WTC11 (cell line): ENCODE results near the gene AMER2. TPM values are rescaled to one million over a fixed set of nuclear protein-coding genes. Genes with fewer than 3 reads are reported as not detected.

Experiments used
- ATAC-seq: fragments of 200-7000 bp; cut with Tn5 transposase; 2 replicates; pipeline ENCODE4 v1.10.0; 2021; ENCODE audit warnings: mild to moderate bottlenecking, moderate library complexity
- CTCF ChIA-PET: fragments of 300-600 bp; sonication (Branson Sonifier 250); formaldehyde crosslinking; loops from one replicate; lab custom pipeline; 2021; ENCODE audit warnings: antibody characterized with exemption; lab: Charles Lee
- POLR2A ChIA-PET: fragments of 350-600 bp; sonication (Branson Sonifier 250); formaldehyde crosslinking; loops from one replicate; lab custom pipeline; 2021; ENCODE audit warnings: antibody characterized with exemption; lab: Charles Lee
- DNase-seq: peaks from one replicate; pipeline ENCODE4 v3.0.0; 2021; ENCODE audit warnings: low spot score
- H3K27ac Mint-ChIP-seq: 2 replicates; pipeline ENCODE4 v1.8.0; 2021; ENCODE audit warnings: mixed read lengths
- H3K27me3 Mint-ChIP-seq: 2 replicates; pipeline ENCODE4 v1.8.0; 2021; ENCODE audit warnings: low read depth, mild to moderate bottlenecking, moderate library complexity, mixed read lengths
- H3K36me3 Mint-ChIP-seq: 2 replicates; pipeline ENCODE4 v1.8.0; 2021; ENCODE audit warnings: mixed read lengths
- H3K4me1 Mint-ChIP-seq: 2 replicates; pipeline ENCODE4 v1.8.0; 2022; ENCODE audit warnings: mixed read lengths
- H3K4me3 Mint-ChIP-seq: 2 replicates; pipeline ENCODE4 v1.8.0; 2021; ENCODE audit warnings: mild to moderate bottlenecking, moderate library complexity, mixed read lengths
- H3K9me3 Mint-ChIP-seq: 2 replicates; pipeline ENCODE4 v1.8.0; 2021; ENCODE audit warnings: mixed read lengths
- ESRRA ChIP-seq: sonication (generic); formaldehyde crosslinking; IDR thresholded peaks from 2 replicates; pipeline ENCODE4 v1.8.1; 2022; ENCODE audit warnings: mild to moderate bottlenecking, missing genetic modification reagents, borderline replicate concordance
- NFYB ChIP-seq: sonication (generic); formaldehyde crosslinking; conservative IDR thresholded peaks from 2 replicates; pipeline ENCODE4 v1.8.0; 2022; ENCODE audit warnings: low read depth, missing genetic modification reagents
- RELA ChIP-seq: sonication (generic); formaldehyde crosslinking; IDR thresholded peaks from 2 replicates; pipeline ENCODE4 v1.8.1; 2022; ENCODE audit warnings: missing genetic modification reagents, mild to moderate bottlenecking, borderline replicate concordance
- RORB ChIP-seq: fragments of 250-450 bp; sonication (Bioruptor Pico); IDR thresholded peaks from 2 replicates; pipeline ENCODE4 v1.9.0; 2021; ENCODE audit warnings: mild to moderate bottlenecking
- SP1 ChIP-seq: sonication (generic); formaldehyde crosslinking; conservative IDR thresholded peaks from 2 replicates; pipeline ENCODE4 v1.8.1; 2022; ENCODE audit warnings: missing genetic modification reagents
- ZNF121 ChIP-seq: sonication (generic); formaldehyde crosslinking; IDR thresholded peaks from 2 replicates; pipeline ENCODE4 v1.8.0; 2023; ENCODE audit warnings: missing genetic modification reagents
- ZNF138 ChIP-seq: sonication (generic); formaldehyde crosslinking; conservative IDR thresholded peaks from 2 replicates; pipeline ENCODE4 v1.8.1; 2022; ENCODE audit warnings: mild to moderate bottlenecking, moderate library complexity, missing genetic modification reagents
- ZNF423 ChIP-seq: fragments of 250-450 bp; sonication (Bioruptor Pico); IDR thresholded peaks from 2 replicates; pipeline ENCODE4 v2.1.2; 2022; ENCODE audit warnings: mild to moderate bottlenecking, moderate library complexity
- total RNA-seq: library from RNA; stranded (reverse); gene quantifications from 3 replicates; pipeline ENCODE4 v1.2.3, GENCODE V29; 2021
- TF ChIP-seq, protein P1 (sequence below): fragments of 250-450 bp; sonication (Bioruptor Pico); IDR thresholded peaks from 2 replicates; pipeline ENCODE4 v1.8.0; 2021; ENCODE audit warnings: mild to moderate bottlenecking
- TF ChIP-seq, protein P2 (sequence below): sonication (generic); formaldehyde crosslinking; IDR thresholded peaks from 2 replicates; pipeline ENCODE4 v1.8.0; 2023; ENCODE audit warnings: missing genetic modification reagents
- TF ChIP-seq, protein P3 (sequence below): fragments of 250-450 bp; sonication (Bioruptor Pico); IDR thresholded peaks from 2 replicates; pipeline ENCODE4 v1.9.0; 2021; ENCODE audit warnings: mild to moderate bottlenecking
- TF ChIP-seq, protein P4 (sequence below): sonication (generic); formaldehyde crosslinking; IDR thresholded peaks from 2 replicates; pipeline ENCODE4 v1.8.1; 2022; ENCODE audit warnings: mild to moderate bottlenecking, moderate library complexity, missing genetic modification reagents
- TF ChIP-seq, protein P5 (sequence below): sonication (generic); formaldehyde crosslinking; IDR thresholded peaks from 2 replicates; pipeline ENCODE4 v1.8.1; 2023; ENCODE audit warnings: mild to moderate bottlenecking, missing genetic modification reagents, moderate library complexity
- TF ChIP-seq, protein P6 (sequence below): sonication (generic); formaldehyde crosslinking; IDR thresholded peaks from 2 replicates; pipeline ENCODE4 v1.8.1; 2023; ENCODE audit warnings: mild to moderate bottlenecking, missing genetic modification reagents, borderline replicate concordance

AMER2 gene
- total RNA-seq, 1 experiment from 2014 or later, result 0.48 TPM

DNA sequence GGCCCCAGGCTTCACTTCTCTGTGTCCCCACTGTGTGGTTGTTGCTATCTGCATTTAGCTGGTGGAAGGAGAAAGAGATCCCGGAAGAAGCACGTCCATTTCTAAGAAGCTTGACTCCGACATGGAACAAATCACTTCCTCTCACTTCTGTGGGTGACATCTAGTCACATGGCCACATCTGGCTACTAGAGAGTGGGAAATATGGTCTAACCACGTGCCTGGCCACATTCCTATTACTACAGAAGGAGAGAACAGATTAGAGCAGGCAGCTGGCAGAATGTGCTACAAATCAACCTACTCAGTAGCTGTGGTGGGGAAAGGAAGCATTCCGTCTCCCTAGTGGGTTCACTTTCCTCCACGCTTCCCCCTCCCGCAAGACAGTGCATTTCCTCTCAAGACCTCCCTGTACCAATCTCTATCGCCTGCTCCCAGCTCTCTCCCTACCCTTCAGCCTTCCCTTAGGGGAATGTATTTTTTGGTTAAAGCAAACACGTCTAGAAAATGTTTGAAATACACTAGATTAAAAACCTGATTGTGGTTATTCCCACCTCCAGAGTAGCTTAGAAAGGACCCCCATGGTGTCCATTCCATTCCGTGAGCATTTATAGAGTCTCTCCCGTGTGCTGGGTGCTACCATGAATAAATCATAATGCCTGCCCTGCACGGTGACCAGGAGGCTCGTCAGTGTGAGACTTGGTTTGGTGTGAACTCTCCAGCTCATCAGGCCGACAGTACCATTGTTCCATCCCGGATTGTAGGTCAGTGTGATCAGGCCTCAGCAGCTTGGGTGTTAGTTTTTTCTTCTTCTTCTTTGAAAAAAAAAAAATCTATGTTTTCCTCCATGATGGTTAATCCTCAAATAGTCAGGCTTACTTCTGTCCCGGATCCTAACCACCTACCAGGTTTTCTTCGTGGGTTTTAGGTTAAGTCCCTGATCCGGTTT is 8.0 kb upstream of the AMER2 start:
- peaks cover 18% of the 10 kb centered on the region for H3K4me1 Mint-ChIP-seq
- no peaks in the 10 kb centered on the region; the same call in 1 of the 2 replicates for H3K36me3 Mint-ChIP-seq
- H3K27me3 Mint-ChIP-seq, result peaks cover 18% of the 10 kb centered on the region
- DNase-seq, result no peak
- peaks cover 13% of the 10 kb centered on the region for H3K9me3 Mint-ChIP-seq
- no peak overlapping the region for H3K4me3 Mint-ChIP-seq
- ChIA-PET CTCF (interaction anchor here (0.9 kb wide), 1 partner anchor 94 kb away, joined by 3 read pairs; no protein-coding TSS in a partner anchor), POLR2A (interaction anchor here (0.8 to 0.9 kb wide), 2 partner anchors 10 to 174 kb away, joined by 3 to 4 read pairs; no protein-coding TSS in a partner anchor)
- TF ChIP-seq ESRRA (CRISPR knock-in tag) (no peak), SP1 (no peak), ZNF138 (CRISPR knock-in tag) (no peak)
- TF ChIP-seq, protein P1, sequence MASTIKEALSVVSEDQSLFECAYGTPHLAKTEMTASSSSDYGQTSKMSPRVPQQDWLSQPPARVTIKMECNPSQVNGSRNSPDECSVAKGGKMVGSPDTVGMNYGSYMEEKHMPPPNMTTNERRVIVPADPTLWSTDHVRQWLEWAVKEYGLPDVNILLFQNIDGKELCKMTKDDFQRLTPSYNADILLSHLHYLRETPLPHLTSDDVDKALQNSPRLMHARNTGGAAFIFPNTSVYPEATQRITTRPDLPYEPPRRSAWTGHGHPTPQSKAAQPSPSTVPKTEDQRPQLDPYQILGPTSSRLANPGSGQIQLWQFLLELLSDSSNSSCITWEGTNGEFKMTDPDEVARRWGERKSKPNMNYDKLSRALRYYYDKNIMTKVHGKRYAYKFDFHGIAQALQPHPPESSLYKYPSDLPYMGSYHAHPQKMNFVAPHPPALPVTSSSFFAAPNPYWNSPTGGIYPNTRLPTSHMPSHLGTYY (CRISPR knock-in tag), result no peak
- TF ChIP-seq, protein P2, sequence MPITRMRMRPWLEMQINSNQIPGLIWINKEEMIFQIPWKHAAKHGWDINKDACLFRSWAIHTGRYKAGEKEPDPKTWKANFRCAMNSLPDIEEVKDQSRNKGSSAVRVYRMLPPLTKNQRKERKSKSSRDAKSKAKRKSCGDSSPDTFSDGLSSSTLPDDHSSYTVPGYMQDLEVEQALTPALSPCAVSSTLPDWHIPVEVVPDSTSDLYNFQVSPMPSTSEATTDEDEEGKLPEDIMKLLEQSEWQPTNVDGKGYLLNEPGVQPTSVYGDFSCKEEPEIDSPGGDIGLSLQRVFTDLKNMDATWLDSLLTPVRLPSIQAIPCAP, result no peak
- ATAC-seq, result no peak
- no peak overlapping the region for H3K27ac Mint-ChIP-seq

DNA sequence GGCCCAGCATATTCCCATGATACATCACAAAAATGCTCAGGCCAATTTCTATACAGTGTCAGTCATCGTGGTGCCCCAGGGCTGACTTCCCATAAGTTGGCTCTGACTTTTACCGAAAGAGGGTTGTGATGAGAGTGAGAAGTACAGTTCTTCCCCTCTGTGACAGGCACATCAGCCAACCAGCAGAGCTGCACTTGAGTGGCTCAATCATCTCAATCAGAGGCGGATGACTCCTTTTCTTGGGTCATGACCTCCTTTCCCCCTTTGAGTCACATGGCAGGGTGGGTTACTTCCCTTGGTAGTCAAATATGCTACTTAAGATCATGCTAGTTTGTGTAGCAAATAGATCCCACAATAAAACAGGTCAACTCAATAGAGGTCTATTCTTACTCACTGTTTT is 6.9 kb upstream of the AMER2 start:
- POLR2A ChIA-PET, result no interaction called here
- peaks cover 22% of the 10 kb centered on the region for H3K4me1 Mint-ChIP-seq
- TF ChIP-seq RELA (CRISPR knock-in tag) (no peak), RORB (no peak), NFYB (no peak), ZNF423 (CRISPR knock-in tag) (no peak), ZNF121 (no peak)
- TF ChIP-seq, protein P3, sequence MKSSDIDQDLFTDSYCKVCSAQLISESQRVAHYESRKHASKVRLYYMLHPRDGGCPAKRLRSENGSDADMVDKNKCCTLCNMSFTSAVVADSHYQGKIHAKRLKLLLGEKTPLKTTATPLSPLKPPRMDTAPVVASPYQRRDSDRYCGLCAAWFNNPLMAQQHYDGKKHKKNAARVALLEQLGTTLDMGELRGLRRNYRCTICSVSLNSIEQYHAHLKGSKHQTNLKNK (CRISPR knock-in tag), result no peak
- TF ChIP-seq, protein P4, sequence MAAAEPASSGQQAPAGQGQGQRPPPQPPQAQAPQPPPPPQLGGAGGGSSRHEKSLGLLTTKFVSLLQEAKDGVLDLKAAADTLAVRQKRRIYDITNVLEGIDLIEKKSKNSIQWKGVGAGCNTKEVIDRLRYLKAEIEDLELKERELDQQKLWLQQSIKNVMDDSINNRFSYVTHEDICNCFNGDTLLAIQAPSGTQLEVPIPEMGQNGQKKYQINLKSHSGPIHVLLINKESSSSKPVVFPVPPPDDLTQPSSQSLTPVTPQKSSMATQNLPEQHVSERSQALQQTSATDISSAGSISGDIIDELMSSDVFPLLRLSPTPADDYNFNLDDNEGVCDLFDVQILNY (CRISPR knock-in tag), result no peak
- TF ChIP-seq, protein P5, sequence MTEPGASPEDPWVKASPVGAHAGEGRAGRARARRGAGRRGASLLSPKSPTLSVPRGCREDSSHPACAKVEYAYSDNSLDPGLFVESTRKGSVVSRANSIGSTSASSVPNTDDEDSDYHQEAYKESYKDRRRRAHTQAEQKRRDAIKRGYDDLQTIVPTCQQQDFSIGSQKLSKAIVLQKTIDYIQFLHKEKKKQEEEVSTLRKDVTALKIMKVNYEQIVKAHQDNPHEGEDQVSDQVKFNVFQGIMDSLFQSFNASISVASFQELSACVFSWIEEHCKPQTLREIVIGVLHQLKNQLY (CRISPR knock-in tag), result no peak
- TF ChIP-seq, protein P6, sequence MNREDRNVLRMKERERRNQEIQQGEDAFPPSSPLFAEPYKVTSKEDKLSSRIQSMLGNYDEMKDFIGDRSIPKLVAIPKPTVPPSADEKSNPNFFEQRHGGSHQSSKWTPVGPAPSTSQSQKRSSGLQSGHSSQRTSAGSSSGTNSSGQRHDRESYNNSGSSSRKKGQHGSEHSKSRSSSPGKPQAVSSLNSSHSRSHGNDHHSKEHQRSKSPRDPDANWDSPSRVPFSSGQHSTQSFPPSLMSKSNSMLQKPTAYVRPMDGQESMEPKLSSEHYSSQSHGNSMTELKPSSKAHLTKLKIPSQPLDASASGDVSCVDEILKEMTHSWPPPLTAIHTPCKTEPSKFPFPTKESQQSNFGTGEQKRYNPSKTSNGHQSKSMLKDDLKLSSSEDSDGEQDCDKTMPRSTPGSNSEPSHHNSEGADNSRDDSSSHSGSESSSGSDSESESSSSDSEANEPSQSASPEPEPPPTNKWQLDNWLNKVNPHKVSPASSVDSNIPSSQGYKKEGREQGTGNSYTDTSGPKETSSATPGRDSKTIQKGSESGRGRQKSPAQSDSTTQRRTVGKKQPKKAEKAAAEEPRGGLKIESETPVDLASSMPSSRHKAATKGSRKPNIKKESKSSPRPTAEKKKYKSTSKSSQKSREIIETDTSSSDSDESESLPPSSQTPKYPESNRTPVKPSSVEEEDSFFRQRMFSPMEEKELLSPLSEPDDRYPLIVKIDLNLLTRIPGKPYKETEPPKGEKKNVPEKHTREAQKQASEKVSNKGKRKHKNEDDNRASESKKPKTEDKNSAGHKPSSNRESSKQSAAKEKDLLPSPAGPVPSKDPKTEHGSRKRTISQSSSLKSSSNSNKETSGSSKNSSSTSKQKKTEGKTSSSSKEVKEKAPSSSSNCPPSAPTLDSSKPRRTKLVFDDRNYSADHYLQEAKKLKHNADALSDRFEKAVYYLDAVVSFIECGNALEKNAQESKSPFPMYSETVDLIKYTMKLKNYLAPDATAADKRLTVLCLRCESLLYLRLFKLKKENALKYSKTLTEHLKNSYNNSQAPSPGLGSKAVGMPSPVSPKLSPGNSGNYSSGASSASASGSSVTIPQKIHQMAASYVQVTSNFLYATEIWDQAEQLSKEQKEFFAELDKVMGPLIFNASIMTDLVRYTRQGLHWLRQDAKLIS (CRISPR knock-in tag), result no peak
- CTCF ChIA-PET, result interaction anchor here (1.1 kb wide), 1 partner anchor 74 kb away, joined by 3 read pairs; no protein-coding TSS in a partner anchor
- H3K27me3 Mint-ChIP-seq, result peaks cover 28% of the 10 kb centered on the region
- H3K36me3 Mint-ChIP-seq, result no peaks in the 10 kb centered on the region; the same call in 1 of the 2 replicates
- DNase-seq, result no peak
- no peak overlapping the region for H3K4me3 Mint-ChIP-seq
- ATAC-seq, result no peak
- H3K9me3 Mint-ChIP-seq, result peaks cover 13% of the 10 kb centered on the region
- H3K27ac Mint-ChIP-seq, result no peak overlapping the region
